Ramos (cell line): ENCODE measurements around the gene RAD54L.
"Not testable (repeated sequence)": the region's sequence is repeated elsewhere in the genome, so short reads cannot be mapped to it uniquely, and the experiment has no call there.

Experiments used
- in situ Hi-C: fragments of 300-500 bp; cut with MboI; formaldehyde crosslinking; loops from one replicate; pipeline ENCODE4 v1.14.3; 2022; ENCODE audit warnings: low sequenced_read_pairs; ENCODE audit not compliant: unreplicated experiment

Gene RAD54L

GRCh38 chr1:46231231-46231630 lies 16.3 kb upstream of the RAD54L start:
- in situ Hi-C loops = not testable (repeated sequence)

- in situ Hi-C loops = no loop called here
Observed at GRCh38 chr1:46236882-46237281, 10.7 kb upstream of the RAD54L start.

GRCh38 chr1:46238865-46239264 lies 8.7 kb upstream of the RAD54L start:
- in situ Hi-C loops = not testable (repeated sequence)

- in situ Hi-C loops = not testable (repeated sequence)
Observed at GRCh38 chr1:46241733-46242132, 5.8 kb upstream of the RAD54L start.

GRCh38 chr1:46242918-46243317 lies 4.6 kb upstream of the RAD54L start:
- in situ Hi-C loops = no loop called here

GRCh38 chr1:46243831-46244230 lies 3.7 kb upstream of the RAD54L start:
- in situ Hi-C loops = not testable (repeated sequence)

GRCh38 chr1:46244656-46245371 lies 2.7 kb upstream of the RAD54L start:
- in situ Hi-C loops = no loop called here

GRCh38 chr1:46246136-46246535 lies 1.4 kb upstream of the RAD54L start:
- in situ Hi-C loops = not testable (repeated sequence)

- in situ Hi-C loops = no loop called here
Observed at GRCh38 chr1:46246548-46247435, 771 bp upstream of the RAD54L start.

- in situ Hi-C loops = no loop called here
Observed at GRCh38 chr1:46248122-46248920, 758 bp downstream of the RAD54L start.

GRCh38 chr1:46254668-46255067 lies 7.1 kb downstream of the RAD54L start:
- in situ Hi-C loops = no loop called here

- in situ Hi-C loops = no loop called here
Observed at GRCh38 chr1:46256523-46256922, 9.0 kb downstream of the RAD54L start.

GRCh38 chr1:46262508-46262907 lies 14.9 kb downstream of the RAD54L start:
- in situ Hi-C loops = no loop called here

- in situ Hi-C loops = no loop called here
Observed at GRCh38 chr1:46263146-46263545, 15.6 kb downstream of the RAD54L start.

- in situ Hi-C loops = no loop called here
Observed at GRCh38 chr1:46268578-46268977, 21.0 kb downstream of the RAD54L start.

- in situ Hi-C loops = no loop called here
Observed at GRCh38 chr1:46274225-46275029, 26.9 kb downstream of the RAD54L start.

GRCh38 chr1:46275030-46275337 lies 27.4 kb downstream of the RAD54L start:
- in situ Hi-C loops = no loop called here

- in situ Hi-C loops = no loop called here
Observed at GRCh38 chr1:46277658-46278373, 30.3 kb downstream of the RAD54L start.

- in situ Hi-C loops = no loop called here
Observed at GRCh38 chr1:46278807-46279206, 31.2 kb downstream of the RAD54L start.
